ENCODE data around the gene WIPF3.

GRCh38 chr7:29866490-29866930, 60.2 kb downstream of the WIPF3 start:
- TF ChIP-seq PAX5 (IDR thresholded peaks at IDR 0.05; ENCODE audit: insufficient read depth, low read length, severe bottlenecking) = no peak
- TF ChIP-seq SPI1 (IDR thresholded peaks at IDR 0.05; ENCODE audit: low read depth, low read length) = no peak
- no peak for TF ChIP-seq POLR2A (IDR thresholded peaks at IDR 0.05; ENCODE audit: low read depth, low read length)
- no peak for TF ChIP-seq TAF1 (IDR thresholded peaks at IDR 0.05; ENCODE audit: low read depth, low read length)
- no peak for TF ChIP-seq POLR2AphosphoS5 (IDR thresholded peaks at IDR 0.05; ENCODE audit: low read depth, low read length)
- no peak for TF ChIP-seq POU2F2 (IDR thresholded peaks at IDR 0.05; ENCODE audit: low read depth, low read length)

Measured in GM12891 (cell line).